ENCODE results near the gene APOBEC3G.

DNA sequence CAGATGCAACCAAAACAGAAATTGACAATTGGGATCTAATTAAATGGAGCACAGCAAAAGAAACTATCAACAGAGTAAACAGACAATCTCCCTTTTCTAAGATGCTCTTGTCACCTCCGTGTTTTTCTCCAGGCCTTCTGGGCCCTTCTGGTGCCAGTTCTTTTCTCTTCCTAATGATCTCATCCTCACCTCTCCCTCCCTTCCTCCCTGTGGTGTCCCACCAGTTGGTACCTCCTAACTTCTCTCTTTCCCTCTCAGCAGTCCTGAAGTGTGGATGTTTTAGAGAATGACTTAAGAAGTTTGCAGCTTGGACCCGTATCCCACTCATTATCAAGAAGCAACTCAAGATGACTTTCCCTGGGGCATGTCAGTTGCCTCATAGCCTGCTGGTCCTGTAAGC, 26.4 kb downstream of the APOBEC3G start:
- TF ChIP-seq, protein P1, sequence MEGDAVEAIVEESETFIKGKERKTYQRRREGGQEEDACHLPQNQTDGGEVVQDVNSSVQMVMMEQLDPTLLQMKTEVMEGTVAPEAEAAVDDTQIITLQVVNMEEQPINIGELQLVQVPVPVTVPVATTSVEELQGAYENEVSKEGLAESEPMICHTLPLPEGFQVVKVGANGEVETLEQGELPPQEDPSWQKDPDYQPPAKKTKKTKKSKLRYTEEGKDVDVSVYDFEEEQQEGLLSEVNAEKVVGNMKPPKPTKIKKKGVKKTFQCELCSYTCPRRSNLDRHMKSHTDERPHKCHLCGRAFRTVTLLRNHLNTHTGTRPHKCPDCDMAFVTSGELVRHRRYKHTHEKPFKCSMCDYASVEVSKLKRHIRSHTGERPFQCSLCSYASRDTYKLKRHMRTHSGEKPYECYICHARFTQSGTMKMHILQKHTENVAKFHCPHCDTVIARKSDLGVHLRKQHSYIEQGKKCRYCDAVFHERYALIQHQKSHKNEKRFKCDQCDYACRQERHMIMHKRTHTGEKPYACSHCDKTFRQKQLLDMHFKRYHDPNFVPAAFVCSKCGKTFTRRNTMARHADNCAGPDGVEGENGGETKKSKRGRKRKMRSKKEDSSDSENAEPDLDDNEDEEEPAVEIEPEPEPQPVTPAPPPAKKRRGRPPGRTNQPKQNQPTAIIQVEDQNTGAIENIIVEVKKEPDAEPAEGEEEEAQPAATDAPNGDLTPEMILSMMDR (IDR thresholded peaks at IDR 0.05) = no peak
- TF ChIP-seq POLR2A (IDR thresholded peaks at IDR 0.05) = no peak

Measured in breast epithelium (tissue), 3 donors.